ENCODE data around the gene POP4. TPM values are rescaled to one million over a fixed set of nuclear protein-coding genes. Genes with fewer than 3 reads are reported as not detected.

POP4 gene
- total RNA-seq, 1 donor from 2014 or later, result 58.8 TPM

- Histone ChIP-seq H3K4me3 (no peak overlapping the region), H3K27me3 (peaks cover 4% of the 10 kb centered on the region), H3K9me3 (peaks cover 4% of the 10 kb centered on the region), H3K27ac (no peak overlapping the region), H3K36me3 (no peaks in the 10 kb centered on the region), H3K4me1 (no peaks in the 10 kb centered on the region)
- TF ChIP-seq CTCF (IDR thresholded peaks at IDR 0.05), result no peak
- no peak for DNase-seq
- intact Hi-C loops (cut with DNase I), result no loop called here
- peak; percentile 30 for ATAC-seq
Measured at GRCh38 chr19:29562299-29563297, 43.5 kb upstream of the POP4 start.

- Histone ChIP-seq H3K9me3 (peaks cover 4% of the 10 kb centered on the region), H3K27me3 (peaks cover 4% of the 10 kb centered on the region), H3K4me3 (no peak overlapping the region), H3K4me1 (no peaks in the 10 kb centered on the region), H3K36me3 (no peaks in the 10 kb centered on the region), H3K27ac (no peak overlapping the region)
- ATAC-seq (no peak), DNase-seq (no peak)
- intact Hi-C loops (cut with DNase I), result no loop called here
- TF ChIP-seq CTCF (IDR thresholded peaks at IDR 0.05), result no peak
Measured at GRCh38 chr19:29563486-29564101, 42.5 kb upstream of the POP4 start.

- H3K9me3 ChIP-seq, result peaks cover 2% of the 10 kb centered on the region
- no peak overlapping the region for H3K4me3 ChIP-seq
- ATAC-seq (no peak), DNase-seq (no peak)
- peaks cover 4% of the 10 kb centered on the region for H3K27me3 ChIP-seq
- H3K27ac ChIP-seq, result no peak overlapping the region
- no peaks in the 10 kb centered on the region for H3K36me3 ChIP-seq
- TF ChIP-seq CTCF (IDR thresholded peaks at IDR 0.05), result no peak
- no peaks in the 10 kb centered on the region for H3K4me1 ChIP-seq
- intact Hi-C loops (cut with DNase I), result no loop called here
Measured at GRCh38 chr19:29564574-29565005, 41.5 kb upstream of the POP4 start.

- peaks cover 4% of the 10 kb centered on the region for H3K27me3 ChIP-seq
- DNase-seq, result no peak
- no peak for TF ChIP-seq CTCF (IDR thresholded peaks at IDR 0.05)
Measured at GRCh38 chr19:29565171-29565570, 40.9 kb upstream of the POP4 start.

GRCh38 chr19:29566496-29567054, 39.5 kb upstream of the POP4 start:
- ATAC-seq (no peak), DNase-seq (no peak)
- TF ChIP-seq CTCF (IDR thresholded peaks at IDR 0.05), result no peak
- peaks cover 4% of the 10 kb centered on the region for H3K27me3 ChIP-seq
- no peak overlapping the region for H3K4me3 ChIP-seq
- intact Hi-C loops (cut with DNase I), result no loop called here
- H3K27ac ChIP-seq, result no peak overlapping the region
- H3K4me1 ChIP-seq, result no peaks in the 10 kb centered on the region
- no peaks in the 10 kb centered on the region for H3K9me3 ChIP-seq
- no peaks in the 10 kb centered on the region for H3K36me3 ChIP-seq

More at GRCh38 chr19:29565171-29565570, 40.9 kb upstream of the POP4 start:
- ATAC-seq, result no peak
- intact Hi-C loops (cut with DNase I), result no loop called here
- H3K4me3 ChIP-seq, result no peak overlapping the region
- no peaks in the 10 kb centered on the region for H3K4me1 ChIP-seq
- H3K27ac ChIP-seq, result no peak overlapping the region
- H3K36me3 ChIP-seq, result no peaks in the 10 kb centered on the region
- no peaks in the 10 kb centered on the region for H3K9me3 ChIP-seq
